Measurements from ENCODE around the gene SLC25A38. TPM values are rescaled to one million over a fixed set of nuclear protein-coding genes. Genes with fewer than 3 reads are reported as not detected.

Gene SLC25A38
- polyA plus RNA-seq, 3 donors, result 5.7 to 8.9 (median 7.5) TPM

- no peaks in the 10 kb centered on the region for H3K4me1 ChIP-seq (ENCODE audit: control insufficient read depth in 1 of 2, insufficient read depth in 2 of 2, low read length in 2 of 2)
- peaks cover 0 to 2% of the 10 kb centered on the region in 2 donors for H3K27me3 ChIP-seq (ENCODE audit: control insufficient read depth in 2 of 2, insufficient read depth in 2 of 2, low read length in 2 of 2)
- intact Hi-C loops (cut with micrococcal nuclease), result no loop called here
- Mint-ChIP-seq H3K27me3 (ENCODE audit: low read depth in 3 of 3) (peaks cover 9 to 17% (median 14%) of the 10 kb centered on the region in 3 donors), H3K36me3 (peaks cover 2 to 3% of the 10 kb centered on the region in 2 donors), H3K9me3 (peaks cover 0 to 3% (median 0%) of the 10 kb centered on the region in 7 donors), H3K4me1 (peaks cover 7% of the 10 kb centered on the region), H3K27ac (no peak overlapping the region), H3K4me3 (no peak overlapping the region)
- H4K20me1 ChIP-seq (ENCODE audit: insufficient read depth, low read length), result no peaks in the 10 kb centered on the region
- H3K79me2 ChIP-seq (ENCODE audit: insufficient read depth, low read length), result no peaks in the 10 kb centered on the region
- no peaks in the 10 kb centered on the region for H3K9me3 ChIP-seq (replicated peaks in 1 of 2; ENCODE audit: control insufficient read depth in 1 of 2, insufficient read depth in 1 of 2, low read length in 2 of 2)
- peaks cover 0 to 3% of the 10 kb centered on the region in 2 donors for H3K36me3 ChIP-seq (replicated peaks in 1 of 2; ENCODE audit: control insufficient read depth in 1 of 2, insufficient read depth in 2 of 2, low read length in 2 of 2)
- no peak overlapping the region for H3K9ac ChIP-seq (ENCODE audit: insufficient read depth, low read length, poor library complexity, severe bottlenecking)
- no peak overlapping the region for H3K4me3 ChIP-seq (replicated peaks in 1 of 3; ENCODE audit: low read depth in 2 of 3, low read length in 3 of 3)
- no peak for TF ChIP-seq CTCF (IDR thresholded peaks at IDR 0.05)
- no peak overlapping the region for H3K4me2 ChIP-seq (replicated peaks; ENCODE audit: extremely low read depth, low read length, poor library complexity, severe bottlenecking)
- DNase-seq, result no peak
- no peak overlapping the region for H3K27ac ChIP-seq (ENCODE audit: low read depth in 1 of 2, low read length in 2 of 2)
- 100% methylated on average over 2 of the region's 2 CpGs for WGBS (ENCODE audit: insufficient coverage)
- no peak overlapping the region for H2AFZ ChIP-seq (ENCODE audit: insufficient read depth, low read depth, low read length, poor library complexity, severe bottlenecking)
Measured at GRCh38 chr3:39419742-39420315, 36.7 kb downstream of the SLC25A38 start.

- intact Hi-C loops (cut with micrococcal nuclease), result no loop called here
- H3K9me3 Mint-ChIP-seq, result peaks cover 0 to 3% (median 0%) of the 10 kb centered on the region in 7 donors
- Histone ChIP-seq H3K4me3 (replicated peaks in 1 of 3; ENCODE audit: low read depth in 2 of 3, low read length in 3 of 3) (no peak overlapping the region), H2AFZ (ENCODE audit: insufficient read depth, low read depth, low read length, poor library complexity, severe bottlenecking) (no peak overlapping the region), H3K4me1 (ENCODE audit: control insufficient read depth in 1 of 2, insufficient read depth in 2 of 2, low read length in 2 of 2) (no peaks in the 10 kb centered on the region), H3K27me3 (ENCODE audit: control insufficient read depth in 2 of 2, insufficient read depth in 2 of 2, low read length in 2 of 2) (peaks cover 0 to 2% of the 10 kb centered on the region in 2 donors), H4K20me1 (ENCODE audit: insufficient read depth, low read length) (no peaks in the 10 kb centered on the region), H3K27ac (ENCODE audit: low read depth in 1 of 2, low read length in 2 of 2) (no peak overlapping the region), H3K9ac (ENCODE audit: insufficient read depth, low read length, poor library complexity, severe bottlenecking) (no peak overlapping the region), H3K9me3 (replicated peaks in 1 of 2; ENCODE audit: control insufficient read depth in 1 of 2, insufficient read depth in 1 of 2, low read length in 2 of 2) (no peaks in the 10 kb centered on the region), H3K36me3 (replicated peaks in 1 of 2; ENCODE audit: control insufficient read depth in 1 of 2, insufficient read depth in 2 of 2, low read length in 2 of 2) (no peaks in the 10 kb centered on the region), H3K79me2 (ENCODE audit: insufficient read depth, low read length) (no peaks in the 10 kb centered on the region), H3K4me2 (replicated peaks; ENCODE audit: extremely low read depth, low read length, poor library complexity, severe bottlenecking) (no peak overlapping the region)
- peaks cover 9 to 17% (median 14%) of the 10 kb centered on the region in 3 donors for H3K27me3 Mint-ChIP-seq (ENCODE audit: low read depth in 3 of 3)
- H3K27ac Mint-ChIP-seq, result no peak overlapping the region
- H3K36me3 Mint-ChIP-seq, result peaks cover 2% of the 10 kb centered on the region in 2 donors
- no peak for DNase-seq
- WGBS (ENCODE audit: insufficient coverage), result 100% methylated on average over 1 of the region's 2 CpGs
- H3K4me3 Mint-ChIP-seq, result no peak overlapping the region
- peaks cover 7% of the 10 kb centered on the region for H3K4me1 Mint-ChIP-seq
- TF ChIP-seq CTCF (IDR thresholded peaks at IDR 0.05), result no peak
Measured at GRCh38 chr3:39420543-39420942, 37.4 kb downstream of the SLC25A38 start.
